BJ (cell line): Measurements from ENCODE around the gene AGPAT3. TPM values are rescaled to one million over a fixed set of nuclear protein-coding genes. Genes with fewer than 3 reads are reported as not detected.

Source experiments
- CTCF ChIA-PET: fragments of 350-600 bp; formaldehyde crosslinking; extraction: SDS; loops from one replicate; lab custom pipeline; 2021; ENCODE audit warnings: antibody characterized with exemption, inconsistent platforms; lab: Yijun Ruan, JAX
- POLR2A ChIA-PET: fragments of 300-600 bp; sonication (Branson Sonifier 250); formaldehyde crosslinking; extraction: SDS; loops from one replicate; lab custom pipeline; 2021; ENCODE audit warnings: antibody characterized with exemption; lab: Charles Lee
- DNase-seq: peaks from one replicate; pipeline ENCODE4 v3.0.0-alpha.2; 2011; ENCODE audit warnings: low read depth
- H3K27me3 ChIP-seq: 2 replicates; pipeline ENCODE4 v1.6.0; 2011; ENCODE audit warnings: low read length; ENCODE audit not compliant: control insufficient read depth, insufficient read depth
- H3K36me3 ChIP-seq: 2 replicates; pipeline ENCODE4 v1.5.1; 2011; ENCODE audit warnings: low read length; ENCODE audit not compliant: control insufficient read depth, insufficient read depth
- H3K4me3 ChIP-seq: 2 replicates; pipeline ENCODE4 v1.5.1; 2011; ENCODE audit warnings: low read depth, mild to moderate bottlenecking, control low read depth, low read length
- polyA plus RNA-seq: library from polyadenylated mRNA; depleted of rRNA; stranded (reverse); fragments of >200 nt; gene quantifications from 2 replicates; pipeline ENCODE4 v1.2.3, GENCODE V29; 2011
- TF ChIP-seq, protein P1 (sequence below): IDR thresholded peaks from 2 replicates; pipeline ENCODE4 v1.5.1; 2011; ENCODE audit warnings: low read depth, mild to moderate bottlenecking, control low read depth, inconsistent platforms, low read length, moderate library complexity; ENCODE audit not compliant: insufficient read depth

Gene AGPAT3
- polyA plus RNA-seq, 1 experiment, result 68.5 TPM

GRCh38 chr21:43916076-43916475 is 51.1 kb downstream of the AGPAT3 start:
- ChIA-PET POLR2A (no interaction called here), CTCF (no interaction called here)
- TF ChIP-seq, protein P1, sequence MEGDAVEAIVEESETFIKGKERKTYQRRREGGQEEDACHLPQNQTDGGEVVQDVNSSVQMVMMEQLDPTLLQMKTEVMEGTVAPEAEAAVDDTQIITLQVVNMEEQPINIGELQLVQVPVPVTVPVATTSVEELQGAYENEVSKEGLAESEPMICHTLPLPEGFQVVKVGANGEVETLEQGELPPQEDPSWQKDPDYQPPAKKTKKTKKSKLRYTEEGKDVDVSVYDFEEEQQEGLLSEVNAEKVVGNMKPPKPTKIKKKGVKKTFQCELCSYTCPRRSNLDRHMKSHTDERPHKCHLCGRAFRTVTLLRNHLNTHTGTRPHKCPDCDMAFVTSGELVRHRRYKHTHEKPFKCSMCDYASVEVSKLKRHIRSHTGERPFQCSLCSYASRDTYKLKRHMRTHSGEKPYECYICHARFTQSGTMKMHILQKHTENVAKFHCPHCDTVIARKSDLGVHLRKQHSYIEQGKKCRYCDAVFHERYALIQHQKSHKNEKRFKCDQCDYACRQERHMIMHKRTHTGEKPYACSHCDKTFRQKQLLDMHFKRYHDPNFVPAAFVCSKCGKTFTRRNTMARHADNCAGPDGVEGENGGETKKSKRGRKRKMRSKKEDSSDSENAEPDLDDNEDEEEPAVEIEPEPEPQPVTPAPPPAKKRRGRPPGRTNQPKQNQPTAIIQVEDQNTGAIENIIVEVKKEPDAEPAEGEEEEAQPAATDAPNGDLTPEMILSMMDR, result no peak
- no peak for DNase-seq
- Histone ChIP-seq H3K36me3 (peaks cover 2% of the 10 kb centered on the region; the same call in 1 of the 2 replicates), H3K4me3 (no peak overlapping the region), H3K27me3 (no peaks in the 10 kb centered on the region)

DNA sequence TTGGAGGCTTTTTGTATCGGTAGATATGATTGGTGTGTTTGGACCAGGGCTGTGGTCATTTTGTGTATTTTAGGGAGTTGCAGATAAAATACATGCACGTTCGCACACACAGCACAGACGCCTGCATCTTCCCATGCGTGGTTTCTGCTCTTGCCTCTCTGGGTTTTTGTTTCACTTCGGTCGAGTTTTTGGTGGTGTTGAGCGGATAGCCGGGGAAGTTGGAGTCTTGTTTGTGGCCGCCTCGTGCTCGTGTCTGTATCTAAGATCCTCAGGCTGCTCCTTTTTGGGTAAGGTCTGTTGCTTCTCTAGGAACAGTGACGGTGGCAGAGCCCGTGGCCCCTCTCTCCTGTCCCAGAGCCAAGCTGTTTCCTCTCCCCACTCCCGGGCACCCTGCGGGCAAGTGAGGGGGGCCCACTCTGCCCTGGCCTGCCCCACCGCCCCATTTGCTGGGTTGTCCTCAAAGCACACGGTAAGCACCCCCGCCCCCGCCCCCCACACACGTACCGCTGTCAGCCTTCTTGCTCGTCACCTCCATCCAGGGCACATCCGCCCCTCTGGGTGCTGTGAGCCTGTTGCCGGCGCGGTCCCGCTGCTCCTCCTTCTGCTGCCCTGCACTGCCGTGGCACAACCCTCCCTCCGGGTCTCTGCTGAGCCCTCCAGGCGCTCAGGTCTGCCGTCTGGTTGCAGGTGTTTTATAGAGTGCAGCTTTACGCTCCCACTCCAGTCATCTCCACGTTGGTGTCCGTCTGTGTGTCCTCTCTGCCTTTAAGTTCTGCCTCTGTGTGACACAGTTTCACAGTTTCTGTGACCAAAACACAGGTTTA is 51.9 kb downstream of the AGPAT3 start:
- no peak for DNase-seq
- TF ChIP-seq, protein P1, result no peak
- ChIA-PET POLR2A (no interaction called here), CTCF (no interaction called here)
- Histone ChIP-seq H3K36me3 (peaks cover 2% of the 10 kb centered on the region; the same call in 1 of the 2 replicates), H3K4me3 (peak overlapping the region; percentile 10), H3K27me3 (no peaks in the 10 kb centered on the region)

DNA sequence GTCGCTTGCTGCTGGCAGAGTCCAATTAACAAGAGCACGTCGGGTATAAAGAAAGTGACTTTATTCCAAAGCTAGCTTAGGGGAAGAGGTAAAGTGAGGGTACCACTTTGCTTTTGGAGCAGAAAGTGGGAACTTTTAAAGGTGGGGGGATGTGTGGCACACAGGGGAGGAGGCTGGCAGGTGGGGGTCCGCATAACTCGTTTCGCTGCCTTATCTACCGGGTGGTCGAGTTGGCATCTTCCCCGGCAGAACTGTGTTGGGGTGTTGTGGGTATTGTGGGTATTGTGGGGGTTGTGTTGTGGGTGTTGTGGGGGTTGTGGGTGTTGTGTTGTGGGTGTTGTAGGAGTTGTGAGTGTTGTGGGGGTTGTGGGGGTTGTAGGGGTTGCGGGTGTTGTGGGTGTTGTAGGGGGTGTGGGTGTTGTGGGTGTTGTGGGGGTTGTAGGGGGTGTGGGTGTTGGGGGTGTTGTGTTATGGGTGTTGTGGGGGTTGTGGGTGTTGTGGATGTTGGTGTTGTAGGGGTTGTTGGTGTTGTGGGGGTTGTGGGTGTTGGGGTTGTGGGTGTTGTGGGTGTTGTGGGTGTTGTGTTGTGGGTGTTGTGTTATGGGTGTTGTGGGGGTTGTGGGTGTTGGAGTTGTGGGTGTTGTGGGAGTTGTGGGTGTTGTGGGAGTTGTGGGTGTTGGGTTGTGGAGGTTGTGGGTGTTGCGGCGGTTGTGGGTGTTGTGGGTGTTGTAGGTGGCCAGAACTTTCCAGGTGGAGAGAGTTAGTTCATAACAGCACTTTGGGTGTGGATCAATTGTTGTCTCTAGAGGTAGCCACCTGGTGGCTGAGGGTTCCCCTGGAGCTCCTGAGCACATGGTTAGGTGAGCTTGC is 52.7 kb downstream of the AGPAT3 start:
- Histone ChIP-seq H3K36me3 (peaks cover 2% of the 10 kb centered on the region; the same call in 1 of the 2 replicates), H3K27me3 (no peaks in the 10 kb centered on the region), H3K4me3 (no peak overlapping the region)
- TF ChIP-seq, protein P1, result no peak
- no peak for DNase-seq
- ChIA-PET POLR2A (interaction anchor here (0.6 to 1.0 kb wide), 2 partner anchors 9 to 321 kb away, joined by 3 to 8 read pairs; no protein-coding TSS in a partner anchor), CTCF (interaction anchor here (1.6 kb wide), 1 partner anchor 14 kb away, joined by 4 read pairs; no protein-coding TSS in a partner anchor)

- POLR2A ChIA-PET, result interaction anchor here (0.6 to 1.0 kb wide), 2 partner anchors 9 to 322 kb away, joined by 3 to 8 read pairs; no protein-coding TSS in a partner anchor
- TF ChIP-seq, protein P1, result no peak
- H3K27me3 ChIP-seq, result no peaks in the 10 kb centered on the region
- CTCF ChIA-PET, result interaction anchor here (1.6 kb wide), 1 partner anchor 15 kb away, joined by 4 read pairs; no protein-coding TSS in a partner anchor
- DNase-seq, result no peak
- peaks cover 2% of the 10 kb centered on the region; the same call in 1 of the 2 replicates for H3K36me3 ChIP-seq
- no peak overlapping the region for H3K4me3 ChIP-seq
Measured at GRCh38 chr21:43918385-43918947, 53.4 kb downstream of the AGPAT3 start.
